A204.1 (cell line): ENCODE measurements around the gene YKT6.

Source experiments
- FAIRE-seq: peaks from 2 replicates; lab custom pipeline; 2012; peaks lifted over from hg19 to GRCh38; lab: Jason Lieb, UNC

Gene YKT6

DNA sequence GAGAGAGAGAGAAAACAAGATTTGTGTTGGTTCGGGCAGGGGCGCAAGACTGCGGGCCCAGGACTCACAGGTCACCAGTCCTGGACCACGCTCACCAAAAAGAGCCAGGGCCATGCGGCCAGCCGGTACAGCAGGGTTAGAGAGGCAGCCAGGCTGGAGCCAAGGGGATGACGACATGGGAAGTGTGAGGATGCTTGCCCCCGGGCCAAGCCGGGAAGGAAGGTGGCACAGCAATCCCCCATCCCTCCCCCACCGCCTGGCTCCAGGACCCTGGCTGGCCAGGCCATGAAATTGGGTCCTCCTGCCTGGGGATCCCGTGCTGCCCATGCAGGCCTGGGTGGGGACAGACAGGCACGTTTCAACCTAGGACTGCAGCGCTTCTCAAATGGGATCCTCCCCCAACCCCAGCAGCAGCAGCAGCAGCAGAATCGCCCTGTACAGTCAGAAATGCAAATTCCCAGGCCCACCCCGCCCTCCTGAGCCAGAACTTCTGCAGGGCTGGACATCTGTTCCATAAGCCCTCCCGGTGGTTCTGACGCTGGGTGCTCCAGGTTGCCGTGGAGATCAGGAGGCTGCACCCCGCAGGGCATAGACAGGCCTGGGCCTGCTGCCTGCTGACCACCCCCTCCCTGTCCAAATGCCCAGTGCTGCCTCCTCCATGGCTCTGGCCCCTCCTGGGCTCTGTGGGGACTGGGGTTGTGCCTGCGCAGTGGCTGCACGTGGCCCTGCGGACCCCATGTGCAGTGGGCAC is 35.0 kb downstream of the YKT6 start:
- no peak for FAIRE-seq

DNA sequence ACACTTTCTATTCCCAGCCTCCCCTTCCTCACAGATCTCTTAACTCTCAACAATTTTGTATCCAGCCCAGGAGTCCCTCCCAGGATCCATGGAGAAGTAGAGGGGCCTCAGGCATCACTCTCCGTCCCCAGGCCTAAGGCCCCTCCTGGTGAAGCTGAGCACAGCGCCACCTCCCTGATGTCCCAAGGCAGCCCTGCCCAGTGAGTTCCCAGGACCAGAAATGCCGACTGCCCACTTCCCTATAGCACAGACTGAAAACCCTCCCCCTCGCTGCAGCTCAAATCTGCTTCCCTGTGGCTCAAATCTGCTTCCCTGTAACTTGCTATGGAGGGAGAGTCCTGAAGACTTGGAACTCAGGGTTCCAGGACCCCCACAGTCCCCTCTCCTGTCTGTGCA is 35.6 kb downstream of the YKT6 start:
- no peak for FAIRE-seq

DNA sequence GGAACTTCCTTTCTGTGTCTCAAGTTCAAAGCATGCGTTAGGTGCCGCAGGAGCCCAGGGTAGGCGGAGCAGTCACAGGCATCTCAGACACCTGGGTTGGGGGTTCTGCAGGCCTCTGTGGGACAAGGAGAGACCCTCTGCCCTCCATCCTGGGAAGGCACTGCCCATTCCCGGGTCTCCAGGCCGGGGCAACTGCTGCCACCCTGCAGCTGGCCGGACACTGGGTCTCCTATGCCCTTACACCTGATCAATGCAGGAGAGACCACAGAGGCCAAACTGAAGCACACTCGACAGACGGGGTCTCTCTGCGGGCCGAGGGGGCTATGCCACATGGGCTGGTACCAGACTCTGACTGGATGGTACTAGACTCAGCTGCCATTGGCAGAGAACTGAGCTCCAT is 36.9 kb downstream of the YKT6 start:
- no peak for FAIRE-seq

DNA sequence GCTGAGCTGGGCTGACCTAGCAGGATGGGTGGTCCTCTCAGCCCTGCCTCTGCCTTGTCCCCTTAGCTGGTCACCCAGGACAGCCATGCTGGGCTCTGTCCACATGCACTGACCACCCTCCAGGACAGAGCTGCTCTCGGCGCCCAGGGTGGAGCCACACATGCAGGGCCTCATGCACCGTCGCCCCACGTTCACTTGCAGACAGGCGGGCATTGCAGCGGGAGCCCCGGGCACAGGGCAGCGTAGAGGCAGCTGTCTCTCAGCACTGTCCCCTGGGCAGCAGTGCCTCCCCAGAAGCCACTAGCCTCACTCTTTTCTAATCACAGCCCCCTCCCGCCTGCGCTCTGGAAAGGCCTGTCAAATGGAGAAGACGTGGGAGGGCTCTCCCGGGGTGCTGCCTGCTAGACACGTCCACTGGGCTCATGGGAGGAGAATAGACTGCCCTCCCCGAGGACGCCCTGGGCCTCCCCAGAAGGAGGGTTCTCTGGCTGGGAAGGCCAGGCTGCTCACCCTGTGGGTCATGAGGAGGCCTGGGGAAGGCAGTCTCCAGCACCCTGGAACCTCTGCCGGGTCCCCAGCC is 37.4 kb downstream of the YKT6 start:
- FAIRE-seq: no peak

DNA sequence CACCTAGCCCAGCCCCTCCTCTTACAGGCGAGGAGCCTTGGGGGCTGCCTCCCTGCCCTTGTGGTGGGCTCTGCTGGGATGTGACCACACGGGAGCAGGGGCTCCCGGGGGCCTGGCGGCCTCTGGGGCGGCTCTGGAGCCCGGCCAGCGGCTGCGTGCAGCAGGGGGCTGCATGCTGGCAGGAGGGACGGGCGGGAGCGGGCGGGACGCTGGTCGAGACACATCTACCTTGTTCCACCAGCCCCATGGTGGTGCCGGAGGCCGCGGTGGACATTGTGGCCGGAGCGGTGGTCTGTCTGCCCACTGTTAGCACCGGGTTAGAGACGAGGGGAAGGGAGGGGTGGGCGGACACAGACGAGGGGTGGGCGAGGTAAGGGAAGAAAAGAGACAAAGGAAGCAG is 38.6 kb downstream of the YKT6 start:
- no peak for FAIRE-seq

DNA sequence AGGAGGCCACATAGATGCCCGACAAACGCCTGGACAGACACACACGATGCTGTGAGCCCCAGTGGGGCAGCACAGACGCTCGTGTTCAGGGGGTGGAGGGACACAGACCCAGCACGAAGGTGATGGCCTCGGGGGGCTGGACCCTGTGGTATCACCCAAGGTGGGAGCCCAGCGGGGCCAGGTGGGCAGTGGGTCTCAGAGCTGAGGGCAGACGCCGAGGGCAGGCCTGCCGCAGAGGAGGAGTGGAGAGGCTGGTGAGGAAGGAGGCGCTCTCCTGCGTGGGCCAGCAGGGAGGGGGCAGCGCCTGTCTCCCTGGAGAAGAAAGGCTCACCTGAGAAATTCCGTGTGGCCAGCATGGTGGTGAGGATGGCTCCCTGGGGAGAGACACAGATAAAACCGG is 39.6 kb downstream of the YKT6 start:
- FAIRE-seq: no peak

DNA sequence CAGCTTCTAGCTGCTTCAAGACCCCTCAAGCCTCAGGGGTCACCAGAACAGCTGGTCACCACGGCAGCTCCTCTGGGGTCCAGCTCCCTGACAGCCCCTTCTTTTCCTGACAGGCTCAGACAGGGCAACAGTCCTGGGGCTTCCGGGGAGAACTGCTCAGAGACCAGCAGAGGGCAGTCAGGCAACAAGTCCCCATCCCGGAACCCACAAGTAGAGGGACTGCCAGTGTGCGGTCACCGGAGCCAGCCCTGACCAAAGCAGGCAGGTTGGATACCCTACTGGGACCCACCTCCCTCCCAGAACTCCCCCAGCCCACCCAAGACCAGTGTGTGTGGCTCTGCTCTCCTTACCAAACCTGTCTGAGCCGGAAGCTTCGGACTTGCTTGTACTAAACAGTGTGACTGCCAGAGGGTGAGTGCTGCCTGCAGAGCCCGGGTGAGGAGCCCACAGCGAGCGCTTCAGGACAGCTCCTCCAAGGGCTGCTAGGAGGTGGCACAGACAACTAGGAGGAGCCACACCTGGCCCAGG is 40.3 kb downstream of the YKT6 start:
- FAIRE-seq: no peak

DNA sequence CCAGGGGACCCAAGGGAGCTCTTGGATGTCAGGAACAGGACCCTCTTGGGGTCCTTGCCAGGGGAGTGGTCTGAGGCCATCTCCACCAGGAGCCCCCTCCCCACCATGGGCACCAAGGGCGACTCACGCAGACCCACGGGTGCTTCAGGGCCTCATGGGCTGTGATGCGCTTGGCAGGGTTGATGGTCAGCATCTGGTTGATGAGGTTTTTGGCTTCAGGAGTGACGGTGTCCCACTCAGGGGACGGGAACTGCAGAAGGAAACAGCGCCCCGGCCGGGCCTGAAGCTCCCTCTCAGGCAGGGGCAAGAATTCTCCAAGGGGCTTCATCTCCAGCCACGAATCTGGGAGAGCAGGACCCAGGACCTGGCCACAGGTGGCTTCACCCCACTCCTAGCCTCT is 41.3 kb downstream of the YKT6 start:
- FAIRE-seq: no peak

DNA sequence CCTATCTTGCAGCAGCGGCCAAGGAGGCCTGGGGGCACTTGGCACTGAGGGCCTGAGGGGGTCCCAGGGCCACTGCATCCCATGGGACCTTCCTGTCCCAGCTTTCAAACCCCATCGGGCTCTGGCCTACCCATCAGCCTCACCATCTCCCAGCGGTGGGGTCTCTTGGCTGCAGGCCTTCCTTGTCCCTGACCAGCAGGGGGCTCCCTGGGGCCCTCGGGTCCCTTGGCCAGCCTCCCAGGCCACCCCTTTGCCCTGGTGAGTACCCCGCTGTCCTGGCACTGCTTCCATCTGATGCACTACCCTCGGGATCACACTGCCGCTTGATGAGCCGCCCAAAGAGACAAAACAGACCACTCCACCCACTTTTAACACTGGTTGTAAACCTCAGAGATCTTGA is 43.5 kb downstream of the YKT6 start:
- FAIRE-seq: no peak

DNA sequence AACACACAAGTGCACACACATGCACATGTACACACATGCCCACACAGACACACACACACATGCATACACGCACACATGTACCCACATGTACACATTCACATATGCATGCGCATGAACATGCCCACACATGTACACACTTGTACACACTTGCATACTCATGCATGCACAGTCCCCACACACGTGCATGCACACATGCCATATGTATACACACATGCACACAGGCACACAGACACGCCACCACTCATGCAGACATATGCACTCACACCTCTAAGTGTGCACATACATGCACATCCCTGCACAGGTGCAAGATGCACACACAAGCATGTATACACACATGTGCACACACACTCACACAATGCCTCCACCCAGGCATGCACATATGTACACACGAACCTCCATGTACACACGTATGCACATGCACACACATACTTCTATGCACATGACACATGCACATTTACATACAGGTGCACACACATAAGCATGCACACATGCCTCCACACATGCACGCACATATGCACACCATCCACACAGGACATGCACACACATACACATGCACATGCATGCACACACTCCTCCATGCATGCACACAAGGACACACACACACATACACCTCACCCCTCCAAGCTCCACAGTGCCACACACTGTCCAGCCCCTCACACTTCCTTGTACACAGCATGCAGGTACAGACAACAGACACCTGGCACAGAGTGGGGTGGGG is 45.8 kb downstream of the YKT6 start:
- FAIRE-seq: no peak

DNA sequence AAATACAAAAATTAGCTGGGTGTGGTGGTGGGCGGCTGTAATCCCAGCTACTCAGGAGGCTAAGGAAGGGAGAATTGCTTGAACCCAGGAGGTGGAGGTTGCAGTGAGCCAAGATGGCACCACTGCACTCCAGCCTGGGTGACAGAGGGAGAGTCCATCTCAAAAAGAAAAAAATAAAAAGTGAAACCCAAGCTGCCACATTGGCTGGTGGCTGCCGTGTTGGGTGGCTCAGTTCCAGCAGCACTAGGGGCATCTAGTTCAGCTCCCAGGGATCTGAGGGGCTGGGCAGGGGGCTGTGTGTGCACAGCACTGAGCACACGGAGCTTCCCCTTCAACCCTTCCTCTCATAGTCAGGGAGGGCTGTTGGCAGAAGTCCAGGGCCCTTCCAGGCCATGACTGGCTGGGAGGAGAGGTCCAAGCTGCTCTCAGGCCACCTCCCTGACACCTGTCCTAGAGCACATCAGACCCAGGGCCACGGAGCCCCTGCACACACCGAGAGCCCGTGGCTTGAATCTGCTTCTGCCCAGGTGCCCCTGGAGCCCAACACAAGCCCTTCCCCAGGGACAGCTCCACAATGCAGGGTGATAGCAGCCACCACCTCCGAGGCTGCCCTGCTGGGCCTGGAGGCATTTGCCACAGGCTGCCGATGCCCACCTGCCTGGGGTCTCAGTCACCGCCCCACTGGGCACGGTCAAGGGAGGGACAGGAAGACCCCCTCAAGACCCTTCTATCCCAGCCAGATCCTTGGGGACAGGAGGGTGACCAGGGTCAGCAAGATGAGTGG is 47.3 kb downstream of the YKT6 start:
- FAIRE-seq: no peak

DNA sequence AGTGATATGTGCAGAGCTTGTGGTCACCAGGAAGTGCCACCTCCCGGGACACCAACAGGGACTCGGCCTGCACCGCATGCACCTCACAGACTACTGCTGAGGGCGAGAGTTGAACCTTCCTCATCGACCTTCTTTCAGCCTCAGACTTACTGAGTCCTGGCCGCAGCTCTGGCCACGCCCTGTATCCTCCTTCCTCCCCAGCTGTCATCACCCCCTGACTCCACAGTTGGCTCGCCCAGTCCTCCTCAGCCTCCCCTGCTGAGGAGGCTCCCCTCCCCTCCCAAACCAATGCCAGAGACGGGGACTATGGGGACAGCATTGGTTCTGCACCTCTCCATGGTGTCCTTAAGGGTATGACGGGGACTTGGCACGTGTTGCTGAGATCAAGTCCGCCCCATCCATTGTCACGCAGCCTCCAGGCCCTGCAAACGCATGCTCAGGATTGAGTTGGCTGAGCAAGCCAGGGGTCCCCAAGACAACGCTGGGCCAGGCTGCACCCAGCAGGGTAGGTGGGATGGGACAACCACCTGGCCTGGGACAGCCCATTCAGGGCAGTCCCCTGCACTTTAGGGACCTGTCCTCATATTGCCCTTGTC is 49.0 kb downstream of the YKT6 start:
- no peak for FAIRE-seq

DNA sequence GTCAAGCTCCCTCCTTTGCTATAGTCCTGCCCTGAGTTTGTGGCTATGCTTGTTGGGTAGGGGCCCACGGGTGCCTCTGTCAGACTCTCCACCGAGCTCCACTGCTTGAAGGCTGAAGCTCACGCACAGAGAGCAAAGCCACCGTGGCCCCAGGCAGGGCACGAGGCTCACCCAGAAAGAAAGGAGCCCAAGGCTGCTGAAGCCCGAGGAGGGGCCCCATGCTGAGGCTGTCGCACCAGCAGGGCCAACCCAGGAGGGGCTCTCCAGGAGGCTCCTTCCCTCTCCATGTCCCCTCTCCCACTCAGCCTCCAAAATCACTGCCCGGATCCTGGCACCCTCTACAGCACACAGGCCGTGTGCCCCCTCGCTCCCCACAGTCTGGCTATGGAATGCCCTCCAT is 50.5 kb downstream of the YKT6 start:
- no peak for FAIRE-seq

DNA sequence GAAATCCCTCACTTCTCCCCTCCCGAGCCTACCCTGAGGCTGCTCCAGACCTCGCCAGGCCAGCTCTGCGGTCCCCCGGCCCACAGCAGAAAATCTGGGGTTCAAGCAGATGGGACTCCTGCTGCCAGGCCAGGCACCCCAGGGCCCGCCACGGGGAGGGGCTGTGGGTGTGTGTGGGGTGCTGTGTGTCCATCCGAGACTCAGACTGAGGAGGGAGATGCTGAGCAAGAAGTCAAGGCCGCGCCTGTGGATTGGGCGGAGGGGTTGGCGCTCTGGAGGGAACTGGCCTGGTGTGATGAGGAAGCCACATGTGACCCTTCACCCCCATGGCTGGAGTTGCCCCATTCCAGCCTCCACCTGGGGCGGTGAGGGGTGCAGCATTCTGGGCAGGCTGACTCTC is 51.1 kb downstream of the YKT6 start:
- FAIRE-seq: no peak

DNA sequence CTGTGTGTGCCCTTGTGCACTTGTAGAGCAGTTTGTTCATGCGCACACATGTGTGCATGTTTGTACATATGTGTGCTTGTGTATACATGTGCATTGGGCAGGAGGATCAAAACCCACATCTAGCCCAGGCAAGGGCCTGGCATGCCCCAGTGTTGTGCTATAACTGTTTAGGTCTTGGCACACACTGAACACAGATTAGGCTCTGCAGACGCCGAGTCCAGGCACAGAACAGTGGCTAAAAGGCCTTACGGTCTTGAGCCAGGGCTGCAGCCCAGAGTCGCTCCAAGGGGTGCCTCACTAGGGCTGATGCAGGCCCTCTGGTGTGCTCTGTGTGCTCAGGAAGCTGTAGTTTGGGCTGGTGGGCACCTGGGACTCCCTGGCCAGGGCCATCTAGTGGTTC is 55.7 kb downstream of the YKT6 start:
- no peak for FAIRE-seq

DNA sequence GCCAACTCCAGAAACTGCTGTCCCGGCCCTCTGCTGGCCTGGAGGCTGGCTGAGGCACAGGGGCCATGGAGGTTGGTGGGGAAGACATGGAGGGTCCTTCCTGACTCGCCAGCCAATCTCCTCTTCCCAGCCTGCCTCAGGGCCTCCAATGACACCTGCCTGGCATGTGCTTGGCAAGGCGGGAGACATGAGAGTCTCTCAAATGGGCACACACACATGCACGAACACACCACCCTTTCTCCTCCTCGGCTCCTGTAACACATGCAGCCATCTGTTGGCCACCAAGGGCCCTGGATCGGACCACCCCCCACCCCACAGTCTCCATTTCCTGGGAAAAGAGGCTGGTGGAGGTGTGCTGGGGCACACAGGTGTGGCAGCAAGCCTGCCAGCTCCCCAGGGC is 56.4 kb downstream of the YKT6 start:
- no peak for FAIRE-seq

DNA sequence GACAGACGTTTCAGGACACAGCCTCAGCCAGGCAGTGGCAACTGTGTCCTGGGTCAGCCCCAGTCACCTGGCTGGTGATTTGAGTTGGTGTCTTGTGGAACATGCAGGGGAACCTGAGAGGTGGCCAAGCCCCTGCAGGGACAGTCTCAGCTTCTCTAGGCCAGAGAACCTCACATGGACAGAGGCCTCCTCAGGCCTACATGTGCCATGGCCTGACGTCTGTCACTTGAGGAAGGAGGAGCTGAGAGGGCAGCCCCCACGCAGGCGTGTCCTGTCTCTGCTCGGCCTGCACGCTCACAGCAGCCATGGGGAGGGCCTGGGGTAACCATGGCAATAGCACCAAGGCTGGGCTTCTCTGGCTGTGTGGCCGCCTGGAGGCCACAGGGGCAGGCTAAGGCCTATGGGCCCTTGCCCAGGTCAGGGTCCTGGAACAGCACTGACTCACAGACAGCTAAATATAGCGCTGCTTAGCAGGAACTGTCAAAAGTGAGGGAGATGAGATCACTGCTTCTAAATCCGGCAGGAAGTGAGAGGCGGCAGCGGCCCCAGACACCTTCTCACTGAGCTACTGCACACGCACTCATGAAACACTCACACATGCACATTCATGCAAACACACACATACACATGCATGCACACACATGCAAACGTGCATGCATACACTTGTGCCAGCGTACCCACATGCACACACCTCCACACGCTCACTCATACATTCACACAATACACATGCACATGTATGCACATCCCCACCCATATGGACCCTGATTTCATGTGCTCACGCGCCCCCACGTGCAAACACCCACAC is 57.0 kb downstream of the YKT6 start:
- no peak for FAIRE-seq

DNA sequence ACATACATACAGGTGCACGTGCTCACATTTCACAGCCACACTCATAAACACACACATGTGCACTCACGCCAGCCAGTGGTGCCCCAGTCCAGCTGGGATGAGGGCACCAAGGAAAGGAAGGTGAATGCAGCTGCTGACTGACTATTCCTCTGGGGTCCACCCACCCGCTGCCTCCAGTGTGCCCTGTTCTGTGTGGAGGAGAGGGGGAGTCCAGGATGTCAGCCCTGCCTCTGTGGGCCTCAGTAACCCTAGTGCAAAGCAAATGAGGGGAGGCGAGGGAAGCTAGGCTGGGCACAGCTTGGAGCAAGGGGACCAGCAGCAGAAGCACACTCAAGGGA is 57.6 kb downstream of the YKT6 start:
- no peak for FAIRE-seq

DNA sequence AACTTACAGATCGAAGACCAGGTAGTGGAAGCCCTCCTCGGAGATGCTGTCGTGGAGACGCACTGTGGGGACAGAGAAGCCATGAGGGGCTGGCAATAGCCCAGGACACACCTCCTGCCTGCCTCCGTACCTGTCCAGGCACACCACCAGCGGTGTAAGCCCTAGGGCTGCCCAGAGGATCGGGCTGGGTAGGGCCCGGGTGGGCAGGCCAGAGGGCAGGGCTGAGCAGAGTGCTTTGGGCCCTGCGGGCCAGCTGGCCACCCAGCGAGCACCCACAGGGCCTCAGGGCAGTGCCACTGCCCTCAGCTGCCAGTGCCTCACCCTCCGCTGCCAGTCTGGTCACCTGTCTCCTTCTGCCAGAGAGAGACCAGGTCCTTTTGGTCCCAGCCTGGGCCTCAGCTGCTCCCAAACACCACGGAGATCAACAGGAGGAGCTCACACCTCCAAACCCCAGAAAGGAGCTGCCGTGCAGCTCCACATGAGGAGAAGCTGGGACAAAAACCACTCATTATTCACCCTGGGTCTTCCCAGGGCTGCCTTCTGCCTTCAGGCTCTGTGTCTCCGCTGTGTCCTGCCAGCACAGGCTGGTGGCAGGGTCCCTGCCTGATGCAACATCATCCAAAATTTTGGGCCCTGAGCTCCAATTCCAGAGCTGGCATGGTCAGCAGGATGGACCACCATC is 58.2 kb downstream of the YKT6 start:
- no peak for FAIRE-seq

DNA sequence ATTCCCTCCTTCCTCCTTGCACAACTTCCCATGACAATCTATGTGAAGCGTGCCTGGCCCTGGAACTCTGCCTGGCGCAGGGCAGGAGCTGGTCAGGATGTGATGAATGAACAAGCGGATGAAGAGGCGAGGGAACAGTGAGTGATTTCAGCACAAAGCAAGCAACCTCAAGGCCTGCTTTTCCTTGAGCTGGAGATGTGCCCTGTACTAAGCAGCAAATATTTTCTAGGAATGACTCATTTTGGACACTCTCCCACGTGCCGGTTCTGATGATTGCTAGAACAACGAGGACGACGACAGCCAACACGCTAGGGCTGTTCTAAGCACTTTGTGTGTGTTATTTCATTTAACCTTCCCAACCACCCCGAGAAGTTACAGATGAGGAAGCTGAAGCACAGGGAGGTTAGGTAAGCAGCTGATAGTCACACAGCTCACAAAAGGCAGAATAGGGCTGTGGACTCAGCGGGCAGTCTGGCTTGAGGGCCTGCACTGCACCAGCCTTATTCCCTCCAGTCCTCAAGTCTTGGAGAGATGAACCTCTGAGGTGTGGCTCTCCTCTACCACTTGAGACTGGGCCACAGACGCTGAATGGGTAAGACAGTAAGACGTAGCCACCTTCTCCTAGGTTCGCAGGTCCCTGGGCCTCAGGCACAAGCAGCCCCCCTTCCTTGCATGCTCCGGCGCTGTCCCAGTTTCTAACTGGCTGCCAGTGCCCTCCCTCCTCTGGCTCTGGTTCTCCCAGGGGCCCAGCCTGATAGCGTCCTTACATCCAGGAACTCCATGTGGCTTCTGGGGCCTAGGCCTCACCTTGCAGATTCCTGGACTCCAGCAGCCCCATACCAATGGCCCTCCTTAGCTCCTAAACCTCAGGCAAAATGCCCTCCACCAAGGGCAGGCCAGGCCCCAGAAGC is 59.0 kb downstream of the YKT6 start:
- no peak for FAIRE-seq
